ENCODE measurements around the gene LATS2.

LATS2 gene

GRCh38 chr13:21046203-21046602, 15.2 kb downstream of the LATS2 start:
- no peak for DNase-seq

- DNase-seq, result no peak
These were observed 16.3 kb downstream of the LATS2 start for GRCh38 chr13:21045100-21045499.

- DNase-seq, result no peak
These were observed 17.5 kb downstream of the LATS2 start for GRCh38 chr13:21043898-21044297.

GRCh38 chr13:21040120-21040826, 21.1 kb downstream of the LATS2 start:
- DNase-seq, result no peak

- no peak for DNase-seq
These were observed 22.1 kb downstream of the LATS2 start for GRCh38 chr13:21039097-21039800.

GRCh38 chr13:21037656-21038055, 23.7 kb downstream of the LATS2 start:
- no peak for DNase-seq

- DNase-seq, result no peak
These were observed 25.9 kb downstream of the LATS2 start for GRCh38 chr13:21035498-21035897.

- no peak for DNase-seq
These were observed 26.7 kb downstream of the LATS2 start for GRCh38 chr13:21034603-21035191.

GRCh38 chr13:21033856-21034602, 27.4 kb downstream of the LATS2 start:
- no peak for DNase-seq

GRCh38 chr13:21033212-21033840, 28.1 kb downstream of the LATS2 start:
- no peak for DNase-seq

- no peak for DNase-seq
These were observed 28.7 kb downstream of the LATS2 start for GRCh38 chr13:21032656-21033055.

- DNase-seq, result no peak
These were observed 29.7 kb downstream of the LATS2 start for GRCh38 chr13:21031594-21032275.

GRCh38 chr13:21025539-21025938, 35.8 kb downstream of the LATS2 start:
- no peak for DNase-seq

- no peak for DNase-seq
These were observed 39.1 kb downstream of the LATS2 start for GRCh38 chr13:21022056-21022979.

- DNase-seq, result no peak
These were observed 40.8 kb downstream of the LATS2 start for GRCh38 chr13:21020581-21020980.

- DNase-seq, result no peak
These were observed 41.2 kb downstream of the LATS2 start for GRCh38 chr13:21020176-21020575.

GRCh38 chr13:21018220-21018619, 43.2 kb downstream of the LATS2 start:
- DNase-seq, result no peak

- no peak for DNase-seq
These were observed 44.9 kb downstream of the LATS2 start for GRCh38 chr13:21016487-21016886.

GRCh38 chr13:21015284-21015683, 46.1 kb downstream of the LATS2 start:
- no peak for DNase-seq

GRCh38 chr13:21014502-21015170, 46.8 kb downstream of the LATS2 start:
- DNase-seq, result no peak

GRCh38 chr13:21014139-21014501, 47.3 kb downstream of the LATS2 start:
- DNase-seq, result no peak
